Activated CD8-positive, alpha-beta memory T cell treated with anti-CD3 and anti-CD28 coated beads, Interleukin-2, amount 50 U/mL, for 1 hour (primary cell): ENCODE measurements around the gene KLHL28.

ENCODE experiments used
- DNase-seq: peaks from one replicate; pipeline ENCODE4 v3.0.0-alpha.2; 2020; ENCODE audit errors: extremely low read depth

The KLHL28 gene

GRCh38 chr14:44960646-44961045, 1.1 kb downstream of the KLHL28 start:
- DNase-seq, result no peak

GRCh38 chr14:44960146-44960545, 1.6 kb downstream of the KLHL28 start:
- no peak for DNase-seq

- DNase-seq, result no peak
These were observed 2.2 kb downstream of the KLHL28 start for GRCh38 chr14:44959538-44959937.

GRCh38 chr14:44956866-44957265, 4.9 kb downstream of the KLHL28 start:
- DNase-seq, result no peak

- DNase-seq, result no peak
These were observed 6.2 kb downstream of the KLHL28 start for GRCh38 chr14:44955528-44955927.

GRCh38 chr14:44954750-44955149, 7.0 kb downstream of the KLHL28 start:
- DNase-seq, result no peak

- DNase-seq, result no peak
These were observed 9.2 kb downstream of the KLHL28 start for GRCh38 chr14:44952391-44953110.

GRCh38 chr14:44951051-44951450, 10.7 kb downstream of the KLHL28 start:
- no peak for DNase-seq

- DNase-seq, result no peak
These were observed 16.5 kb downstream of the KLHL28 start for GRCh38 chr14:44945264-44945663.

GRCh38 chr14:44944107-44944506, 17.6 kb downstream of the KLHL28 start:
- no peak for DNase-seq

GRCh38 chr14:44942436-44942835, 19.3 kb downstream of the KLHL28 start:
- no peak for DNase-seq

- DNase-seq, result no peak
These were observed 20.2 kb downstream of the KLHL28 start for GRCh38 chr14:44941591-44941990.

- no peak for DNase-seq
These were observed 20.8 kb downstream of the KLHL28 start for GRCh38 chr14:44940944-44941343.

GRCh38 chr14:44940211-44940610, 21.5 kb downstream of the KLHL28 start:
- DNase-seq, result no peak

- no peak for DNase-seq
These were observed 24.2 kb downstream of the KLHL28 start for GRCh38 chr14:44937547-44937946.

- DNase-seq, result no peak
These were observed 26.6 kb downstream of the KLHL28 start for GRCh38 chr14:44935155-44935554.

- DNase-seq, result no peak
These were observed 33.0 kb downstream of the KLHL28 start for GRCh38 chr14:44928793-44929192.

GRCh38 chr14:44914849-44915248, 46.9 kb downstream of the KLHL28 start:
- no peak for DNase-seq

GRCh38 chr14:44912041-44912869, 49.5 kb downstream of the KLHL28 start:
- no peak for DNase-seq

GRCh38 chr14:44910821-44911220, 50.9 kb downstream of the KLHL28 start:
- DNase-seq, result no peak

- no peak for DNase-seq
These were observed 60.1 kb downstream of the KLHL28 start for GRCh38 chr14:44901696-44902095.

- DNase-seq, result no peak
These were observed 63.2 kb downstream of the KLHL28 start for GRCh38 chr14:44898551-44898950.

GRCh38 chr14:44897845-44898151, 63.9 kb downstream of the KLHL28 start:
- DNase-seq, result no peak
